MCF 10A (cell line): ENCODE results near the gene CXCL3. TPM values are rescaled to one million over a fixed set of nuclear protein-coding genes. Genes with fewer than 3 reads are reported as not detected.

Source experiments
- BruUV-seq: library from RNA; stranded (reverse); fragments of 400-500 nt; replicated peaks from 2 replicates; lab custom pipeline; 2021; lab: Mats Ljungman, UMichigan
- CTCF ChIA-PET: fragments of 300-600 bp; sonication (Branson Sonifier 250); formaldehyde crosslinking; extraction: SDS; loops from one replicate; lab custom pipeline; 2021; ENCODE audit warnings: antibody characterized with exemption, inconsistent platforms; lab: Yijun Ruan, JAX
- POLR2A ChIA-PET: fragments of 300-600, 350-650 bp; sonication (Branson Sonifier 250); formaldehyde crosslinking; extraction: SDS; loops from one replicate; lab custom pipeline; 2020; ENCODE audit warnings: antibody characterized with exemption, inconsistent platforms; lab: Yijun Ruan, JAX
- DNase-seq: peaks from one replicate; pipeline ENCODE4 v3.0.0-alpha.2; 2018; ENCODE audit not compliant: unreplicated experiment
- H3K27ac Mint-ChIP-seq: one replicate; pipeline ENCODE4 v1.8.0; 2022; ENCODE audit warnings: mild to moderate bottlenecking, low read depth, mixed read lengths; ENCODE audit not compliant: unreplicated experiment
- H3K27me3 Mint-ChIP-seq: one replicate; pipeline ENCODE4 v1.8.0; 2022; ENCODE audit warnings: mixed read lengths; ENCODE audit not compliant: insufficient read depth, unreplicated experiment
- H3K36me3 Mint-ChIP-seq: one replicate; pipeline ENCODE4 v1.8.0; 2022; ENCODE audit warnings: mild to moderate bottlenecking, moderate library complexity, mixed read lengths; ENCODE audit not compliant: insufficient read depth, unreplicated experiment
- H3K4me1 Mint-ChIP-seq: one replicate; pipeline ENCODE4 v1.8.0; 2022; ENCODE audit warnings: mixed read lengths; ENCODE audit not compliant: insufficient read depth, unreplicated experiment
- H3K4me3 Mint-ChIP-seq: one replicate; pipeline ENCODE4 v1.8.0; 2022; ENCODE audit warnings: mild to moderate bottlenecking, moderate library complexity, mixed read lengths; ENCODE audit not compliant: unreplicated experiment
- H3K9me3 Mint-ChIP-seq: one replicate; pipeline ENCODE4 v1.8.0; 2022; ENCODE audit warnings: mixed read lengths; ENCODE audit not compliant: unreplicated experiment
- CTCF ChIP-seq: fragments of 200-600 bp; IDR thresholded peaks from one replicate; pipeline ENCODE4 v1.8.0; 2022; ENCODE audit warnings: antibody characterized with exemption, mild to moderate bottlenecking; ENCODE audit not compliant: unreplicated experiment
- intact Hi-C: fragments of 100-400 bp; cut with micrococcal nuclease; formaldehyde crosslinking; loops from 2 replicates; pipeline ENCODE4 v1.14.1; 2022
- total RNA-seq: library from RNA; stranded (reverse); gene quantifications from 2 replicates; pipeline ENCODE4 v1.2.3, GENCODE V29; 2022

Gene CXCL3
- total RNA-seq, 1 experiment from 2014 or later: 9.8 TPM

- Mint-ChIP-seq H3K36me3 (no peaks in the 10 kb centered on the region), H3K4me3 (no peak overlapping the region), H3K9me3 (no peaks in the 10 kb centered on the region), H3K27me3 (no peaks in the 10 kb centered on the region), H3K27ac (no peak overlapping the region), H3K4me1 (peaks cover 7% of the 10 kb centered on the region)
- intact Hi-C loops: no loop called here
- no peak for TF ChIP-seq CTCF
- ChIA-PET POLR2A (interaction anchor here (1.0 kb wide), 1 partner anchor 10 kb away, joined by 4 read pairs; no protein-coding TSS in a partner anchor), CTCF (interaction anchor here (0.6 to 0.7 kb wide), 3 partner anchors 54 to 286 kb away, joined by 3 read pairs; partner anchors contain the start of gene CXCL2)
- DNase-seq: no peak
- no TSS peak for BruUV-seq
Measured at GRCh38 chr4:74018116-74018515, 20.4 kb downstream of the CXCL3 start.

GRCh38 chr4:74016068-74016467 is 22.4 kb downstream of the CXCL3 start:
- no peak overlapping the region for H3K4me3 Mint-ChIP-seq
- no peak for DNase-seq
- H3K27me3 Mint-ChIP-seq: no peaks in the 10 kb centered on the region
- no TSS peak for BruUV-seq
- H3K27ac Mint-ChIP-seq: no peak overlapping the region
- peaks cover 7% of the 10 kb centered on the region for H3K4me1 Mint-ChIP-seq
- ChIA-PET POLR2A (interaction anchor here (1.7 kb wide), 1 partner anchor 22 kb away, joined by 5 read pairs; the partner anchor contains the start of gene CXCL3), CTCF (interaction anchor here (0.6 to 1.3 kb wide), 2 partner anchors 21 to 342 kb away, joined by 3 to 5 read pairs; no protein-coding TSS in a partner anchor)
- TF ChIP-seq CTCF: no peak
- no peaks in the 10 kb centered on the region for H3K9me3 Mint-ChIP-seq
- no peaks in the 10 kb centered on the region for H3K36me3 Mint-ChIP-seq
- intact Hi-C loops: no loop called here

GRCh38 chr4:74015126-74015780 is 23.2 kb downstream of the CXCL3 start:
- Mint-ChIP-seq H3K4me1 (peaks cover 7% of the 10 kb centered on the region), H3K27ac (no peak overlapping the region), H3K9me3 (no peaks in the 10 kb centered on the region), H3K36me3 (no peaks in the 10 kb centered on the region), H3K27me3 (no peaks in the 10 kb centered on the region), H3K4me3 (no peak overlapping the region)
- CTCF ChIA-PET: interaction anchor here (0.6 to 0.7 kb wide), 2 partner anchors 18 to 128 kb away, joined by 3 read pairs; no protein-coding TSS in a partner anchor
- POLR2A ChIA-PET: no interaction called here
- TF ChIP-seq CTCF: no peak
- DNase-seq: no peak
- no TSS peak for BruUV-seq
- intact Hi-C loops: no loop called here

GRCh38 chr4:74014332-74014731 is 24.2 kb downstream of the CXCL3 start:
- Mint-ChIP-seq H3K9me3 (no peaks in the 10 kb centered on the region), H3K4me1 (peaks cover 7% of the 10 kb centered on the region), H3K27ac (no peak overlapping the region), H3K36me3 (no peaks in the 10 kb centered on the region), H3K27me3 (no peaks in the 10 kb centered on the region), H3K4me3 (no peak overlapping the region)
- ChIA-PET CTCF (interaction anchor here (0.6 to 0.7 kb wide), 2 partner anchors 10 to 44 kb away, joined by 3 read pairs; no protein-coding TSS in a partner anchor), POLR2A (interaction anchor here (0.8 kb wide), 1 partner anchor 84 kb away, joined by 3 read pairs; the partner anchor contains the start of gene CXCL2)
- TF ChIP-seq CTCF: no peak
- no TSS peak for BruUV-seq
- no peak for DNase-seq
- intact Hi-C loops: no loop called here
